Adrenal gland (tissue), 12 donors: ENCODE measurements around the gene MUCL1. TPM values are rescaled to one million over a fixed set of nuclear protein-coding genes. Genes with fewer than 3 reads are reported as not detected.

Source experiments
- DNase-seq, 7 donors: peaks; one replicate each; pipeline ENCODE4 v3.0.0-alpha.2; 2019 to 2020
- H3K27ac ChIP-seq, 5 donors: fragments of 200-600 bp; sonication (generic) in 4 of 5; 1 replicate in 3 of 5; 2 replicates in 2 of 5; pipeline versions ENCODE4 v1.5.1 to v1.8.0; 2016 to 2020; ENCODE audit warnings: mild to moderate bottlenecking in 1 of 5
- H3K27me3 ChIP-seq: fragments of 200-600 bp; 2 replicates; pipeline ENCODE4 v1.8.0; 2021
- H3K36me3 ChIP-seq, 2 donors: fragments of 200-600 bp; replicated peaks in 1 of 2; 1 replicate in 1 of 2; 2 replicates in 1 of 2; pipeline versions ENCODE4 v1.5.1 to v1.8.0; 2018 to 2022
- H3K4me1 ChIP-seq, 2 donors: fragments of 200-600 bp; replicated peaks in 1 of 2; 1 replicate in 1 of 2; 2 replicates in 1 of 2; pipeline versions ENCODE4 v1.5.1 to v1.8.0; 2018 to 2021
- H3K4me3 ChIP-seq, 4 donors: fragments of 200-600 bp; sonication (generic) in 3 of 4; one replicate each; pipeline ENCODE4 v1.5.1; 2016 to 2018
- H3K9me3 ChIP-seq, 3 donors: fragments of 200-600 bp; sonication (generic) in 1 of 3; replicated peaks in 1 of 3; 1 replicate in 2 of 3; 2 replicates in 1 of 3; pipeline versions ENCODE4 v1.5.1 to v1.8.0; 2016 to 2021
- POLR2A ChIP-seq, 2 donors: fragments of 450-650 bp; IDR thresholded peaks; one replicate each; pipeline ENCODE4 v1.6.1; 2017; ENCODE audit warnings: antibody characterized with exemption in 2 of 2, mild to moderate bottlenecking in 2 of 2, moderate library complexity in 1 of 2
- WGBS, 4 donors: extraction: QIAGEN DNeasy Blood & Tissue Kit in 2 of 4; methylation state at CpG; one replicate each; pipeline versions ENCODE4 v1.1.5 to v1.1.7; 2013 to 2017; 5-methylcytosine and 5-hydroxymethylcytosine counted together
- intact Hi-C, 2 donors: fragments of 100-400 bp; cut with DNase I; formaldehyde crosslinking; loops; one replicate each; pipeline versions ENCODE4 v1.14.1 to v1.15.0; 2022 to 2023
- polyA plus RNA-seq, 3 donors: library from polyadenylated mRNA; stranded (reverse); fragments of 200-250 nt in 2 of 3; fragments of 350-450 nt in 1 of 3; fragmentation: Illumina TruSeq in 1 of 3; extraction: RNeasy Lipid Tissue Mini Kit (QIAGEN cat#74804) in 1 of 3; gene quantifications; one replicate each; pipeline ENCODE4 v1.2.3, GENCODE V29; 2013 to 2014
- total RNA-seq, 9 donors: library from RNA; depleted of rRNA in 4 of 9; stranded (reverse); fragments of >200 nt in 4 of 9; fragments of 120-200 nt in 1 of 9; fragmentation: NEBNext Ultra II Directional in 1 of 9; extraction: Animal tissue kit (Norgen Biotek cat#: 25700) in 1 of 9; gene quantifications; one replicate each; pipeline versions ENCODE4 v1.1.0 to v1.2.4, GENCODE V29; 2013 to 2023
- TF ChIP-seq, protein P1 (sequence below), 6 experiments: fragments of 450-650 bp in 4 of 6; fragments of 200-600 bp in 2 of 6; sonication (generic) in 1 of 6; IDR thresholded peaks; 1 replicate in 5 of 6; 2 replicates in 1 of 6; pipeline versions ENCODE4 v1.5.1 to v1.8.0; 2016 to 2021; ENCODE audit warnings: antibody characterized with exemption in 6 of 6, mild to moderate bottlenecking in 2 of 6, moderate library complexity in 1 of 6
- donor health status: healthy with polysubstance abuse.
- donor health status: Bipolar disorder and iron deficiency.
- donor health status: DM: yes; HTN: yes; CAD: no.
- donor health status: DM: no; HTN: no; CAD: no.
- donor health status: DM: no; HTN: no; CAD: no.
- donor health status: DM: yes; HTN: yes; CAD: no.

MUCL1 gene
- total and polyA plus RNA-seq, 12 donors, result 0.83 to 0.88 TPM; not detected in 10

DNA sequence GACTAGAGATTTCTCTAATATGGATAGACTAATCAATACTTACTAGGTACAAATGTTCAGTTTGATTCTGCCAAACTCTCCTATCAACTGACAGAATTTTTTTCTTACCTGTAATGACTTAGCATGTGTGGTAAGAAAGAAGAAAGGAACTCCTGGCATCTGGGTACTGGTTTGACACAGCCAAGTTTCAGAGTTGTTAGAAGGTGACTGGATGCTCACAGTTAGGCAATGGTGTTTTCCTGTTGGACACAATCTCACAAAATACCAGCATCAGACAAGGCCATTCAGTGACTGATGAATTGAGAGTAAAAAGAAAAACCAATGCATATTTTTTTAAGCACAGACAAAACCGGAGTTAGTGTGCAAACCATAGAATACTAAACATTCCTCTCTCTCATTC lies 4.2 kb downstream of the MUCL1 start:
- DNase-seq, result no peak
- Histone ChIP-seq H3K36me3 (no peaks in the 10 kb centered on the region), H3K27ac (no peak overlapping the region), H3K27me3 (no peaks in the 10 kb centered on the region), H3K4me3 (no peak overlapping the region), H3K4me1 (no peaks in the 10 kb centered on the region), H3K9me3 (no peaks in the 10 kb centered on the region)
- intact Hi-C loops, result loop anchor here (10.0 kb wide), 1 partner anchor 96 kb away; no protein-coding TSS in a partner anchor
- WGBS, 4 donors, result 41 to 54% (median 51%) methylated on average over 1 of the region's 1 CpG
- TF ChIP-seq, protein P1, sequence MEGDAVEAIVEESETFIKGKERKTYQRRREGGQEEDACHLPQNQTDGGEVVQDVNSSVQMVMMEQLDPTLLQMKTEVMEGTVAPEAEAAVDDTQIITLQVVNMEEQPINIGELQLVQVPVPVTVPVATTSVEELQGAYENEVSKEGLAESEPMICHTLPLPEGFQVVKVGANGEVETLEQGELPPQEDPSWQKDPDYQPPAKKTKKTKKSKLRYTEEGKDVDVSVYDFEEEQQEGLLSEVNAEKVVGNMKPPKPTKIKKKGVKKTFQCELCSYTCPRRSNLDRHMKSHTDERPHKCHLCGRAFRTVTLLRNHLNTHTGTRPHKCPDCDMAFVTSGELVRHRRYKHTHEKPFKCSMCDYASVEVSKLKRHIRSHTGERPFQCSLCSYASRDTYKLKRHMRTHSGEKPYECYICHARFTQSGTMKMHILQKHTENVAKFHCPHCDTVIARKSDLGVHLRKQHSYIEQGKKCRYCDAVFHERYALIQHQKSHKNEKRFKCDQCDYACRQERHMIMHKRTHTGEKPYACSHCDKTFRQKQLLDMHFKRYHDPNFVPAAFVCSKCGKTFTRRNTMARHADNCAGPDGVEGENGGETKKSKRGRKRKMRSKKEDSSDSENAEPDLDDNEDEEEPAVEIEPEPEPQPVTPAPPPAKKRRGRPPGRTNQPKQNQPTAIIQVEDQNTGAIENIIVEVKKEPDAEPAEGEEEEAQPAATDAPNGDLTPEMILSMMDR (IDR thresholded peaks at IDR 0.05), result no peak
- no peak for TF ChIP-seq POLR2A (IDR thresholded peaks at IDR 0.05)

DNA sequence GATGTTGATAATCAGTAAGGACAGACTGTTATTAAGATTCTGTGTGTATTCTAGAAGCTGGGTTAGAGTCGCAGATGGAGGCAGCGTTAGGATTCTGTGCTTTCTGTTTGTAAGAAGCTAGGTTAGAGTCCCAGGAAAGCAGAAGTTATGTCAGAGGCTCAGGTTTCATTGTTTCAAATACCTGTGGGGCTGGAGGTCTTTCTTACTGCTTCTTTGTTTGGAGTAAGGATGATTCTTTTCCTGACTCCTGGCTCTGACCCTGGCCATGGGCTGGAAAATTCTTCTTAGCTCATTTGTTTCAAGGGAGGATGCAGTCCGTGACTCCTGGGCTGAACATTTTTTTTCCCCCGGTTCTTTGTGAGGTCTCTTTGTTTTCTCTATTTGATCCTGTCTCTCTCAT lies 5.2 kb downstream of the MUCL1 start:
- Histone ChIP-seq H3K27me3 (no peaks in the 10 kb centered on the region), H3K4me3 (no peak overlapping the region), H3K4me1 (no peaks in the 10 kb centered on the region), H3K27ac (no peak overlapping the region), H3K36me3 (no peaks in the 10 kb centered on the region), H3K9me3 (no peaks in the 10 kb centered on the region)
- no peak for DNase-seq
- TF ChIP-seq POLR2A (IDR thresholded peaks at IDR 0.05), result no peak
- TF ChIP-seq, protein P1 (IDR thresholded peaks at IDR 0.05), result no peak
- intact Hi-C loops, result loop anchor here (10.0 kb wide), 1 partner anchor 95 kb away; no protein-coding TSS in a partner anchor
- WGBS, 4 donors, result 59 to 74% (median 66%) methylated on average over 4 of the region's 4 CpGs

DNA sequence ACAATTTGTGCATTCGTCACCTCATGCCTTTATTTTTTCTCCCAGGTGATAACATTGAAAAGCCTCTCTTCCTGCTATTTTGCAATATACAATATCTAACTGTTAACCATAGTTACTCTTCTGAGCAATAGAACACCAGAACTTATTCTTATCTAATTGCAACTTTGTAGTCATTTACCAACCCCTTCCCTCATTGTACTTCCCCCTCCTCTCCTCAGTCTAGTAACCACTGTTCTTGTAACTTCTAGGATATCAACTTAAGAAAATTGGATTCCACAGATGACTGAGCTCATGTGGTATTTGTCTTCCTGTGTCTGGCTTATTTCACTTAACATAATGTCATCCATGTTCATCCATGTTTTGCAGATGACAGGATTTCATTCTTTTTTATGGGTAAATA lies 7.6 kb downstream of the MUCL1 start:
- intact Hi-C loops, result no loop called here
- H3K36me3 ChIP-seq, result no peaks in the 10 kb centered on the region
- no peak for DNase-seq
- H3K27ac ChIP-seq, result no peak overlapping the region
- 68 to 91% (median 78%) methylated on average over 1 of the region's 1 CpG for WGBS, 4 donors
- H3K4me3 ChIP-seq, result no peak overlapping the region
- TF ChIP-seq, protein P1 (IDR thresholded peaks at IDR 0.05), result no peak
- no peak for TF ChIP-seq POLR2A (IDR thresholded peaks at IDR 0.05)
- no peaks in the 10 kb centered on the region for H3K9me3 ChIP-seq
- H3K27me3 ChIP-seq, result no peaks in the 10 kb centered on the region
- H3K4me1 ChIP-seq, result no peaks in the 10 kb centered on the region

DNA sequence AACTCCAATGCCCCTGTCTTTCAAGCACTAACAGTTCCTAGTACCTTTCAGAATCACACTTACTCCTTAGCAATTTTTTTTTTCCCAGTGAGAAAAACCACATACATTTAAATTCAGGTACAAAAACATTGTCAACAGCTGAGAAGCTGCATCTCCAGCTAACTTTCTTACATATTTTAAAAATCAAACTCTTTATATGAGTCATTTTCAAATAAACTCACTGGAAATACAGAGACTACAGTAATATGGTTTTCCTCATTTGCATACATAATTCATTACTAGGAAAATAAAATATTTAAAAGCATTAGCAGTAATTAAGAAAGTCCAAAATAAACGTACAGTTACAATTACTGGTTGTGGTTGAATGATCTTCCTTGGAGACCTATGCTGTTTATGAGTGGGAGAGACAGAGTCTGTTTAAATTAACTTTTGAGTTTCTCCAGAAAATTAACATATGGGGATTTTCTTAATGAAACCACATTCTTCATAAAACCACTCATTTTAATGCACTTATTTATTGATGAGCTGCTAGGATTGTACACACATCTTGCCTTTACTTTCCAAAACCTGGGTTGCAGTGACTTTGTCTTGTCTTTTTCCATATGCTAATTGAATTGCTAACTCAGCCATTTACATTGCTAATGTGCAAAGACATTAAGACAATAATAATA lies 9.8 kb downstream of the MUCL1 start:
- no peaks in the 10 kb centered on the region for H3K9me3 ChIP-seq
- no peaks in the 10 kb centered on the region for H3K4me1 ChIP-seq
- intact Hi-C loops, result no loop called here
- no peaks in the 10 kb centered on the region for H3K27me3 ChIP-seq
- 36 to 60% (median 42%) methylated on average over 1 of the region's 1 CpG for WGBS, 4 donors
- DNase-seq, result no peak
- no peak overlapping the region for H3K4me3 ChIP-seq
- TF ChIP-seq, protein P1 (IDR thresholded peaks at IDR 0.05), result no peak
- TF ChIP-seq POLR2A (IDR thresholded peaks at IDR 0.05), result no peak
- H3K36me3 ChIP-seq, result no peaks in the 10 kb centered on the region
- no peak overlapping the region for H3K27ac ChIP-seq
